Left kidney (tissue), 8 donors: ENCODE measurements around the gene PNMT. TPM values are rescaled to one million over a fixed set of nuclear protein-coding genes. Genes with fewer than 3 reads are reported as not detected.

Source experiments
- DNase-seq: peaks from one replicate; pipeline ENCODE4 v3.0.0-alpha.2; 2013
- long read RNA-seq, 8 donors: transcript quantifications; one replicate each; lab custom pipeline, GENCODE V29; 2026
- polyA plus RNA-seq: library from polyadenylated mRNA; unstranded; fragments of 120-200 nt; gene quantifications from one replicate; pipeline ENCODE4 v1.2.1, GENCODE V29; 2013; ENCODE audit not compliant: insufficient read length

The PNMT gene, protein sequence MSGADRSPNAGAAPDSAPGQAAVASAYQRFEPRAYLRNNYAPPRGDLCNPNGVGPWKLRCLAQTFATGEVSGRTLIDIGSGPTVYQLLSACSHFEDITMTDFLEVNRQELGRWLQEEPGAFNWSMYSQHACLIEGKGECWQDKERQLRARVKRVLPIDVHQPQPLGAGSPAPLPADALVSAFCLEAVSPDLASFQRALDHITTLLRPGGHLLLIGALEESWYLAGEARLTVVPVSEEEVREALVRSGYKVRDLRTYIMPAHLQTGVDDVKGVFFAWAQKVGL
- polyA plus RNA-seq: 1.7 TPM
- long read RNA-seq, donor 1, partial matches to known transcripts: 0 of 3 reads
- long read RNA-seq, donor 1, other reads (novel, unspliced or antisense): 0 of 3 reads
- long read RNA-seq, donor 2, partial matches to known transcripts: 0 of 4 reads
- long read RNA-seq, donor 2, other reads (novel, unspliced or antisense): 0 of 4 reads
- long read RNA-seq, donor 3: 0 reads
- long read RNA-seq, donor 4: 0 reads
- long read RNA-seq, donor 5: 0 reads
- long read RNA-seq, donor 6: 0 reads
- long read RNA-seq, donor 7, partial matches to known transcripts: 0 of 1 reads
- long read RNA-seq, donor 7, other reads (novel, unspliced or antisense): 0 of 1 reads
- long read RNA-seq, donor 8, partial matches to known transcripts: 0 of 1 reads
- long read RNA-seq, donor 8, other reads (novel, unspliced or antisense): 0 of 1 reads

DNA sequence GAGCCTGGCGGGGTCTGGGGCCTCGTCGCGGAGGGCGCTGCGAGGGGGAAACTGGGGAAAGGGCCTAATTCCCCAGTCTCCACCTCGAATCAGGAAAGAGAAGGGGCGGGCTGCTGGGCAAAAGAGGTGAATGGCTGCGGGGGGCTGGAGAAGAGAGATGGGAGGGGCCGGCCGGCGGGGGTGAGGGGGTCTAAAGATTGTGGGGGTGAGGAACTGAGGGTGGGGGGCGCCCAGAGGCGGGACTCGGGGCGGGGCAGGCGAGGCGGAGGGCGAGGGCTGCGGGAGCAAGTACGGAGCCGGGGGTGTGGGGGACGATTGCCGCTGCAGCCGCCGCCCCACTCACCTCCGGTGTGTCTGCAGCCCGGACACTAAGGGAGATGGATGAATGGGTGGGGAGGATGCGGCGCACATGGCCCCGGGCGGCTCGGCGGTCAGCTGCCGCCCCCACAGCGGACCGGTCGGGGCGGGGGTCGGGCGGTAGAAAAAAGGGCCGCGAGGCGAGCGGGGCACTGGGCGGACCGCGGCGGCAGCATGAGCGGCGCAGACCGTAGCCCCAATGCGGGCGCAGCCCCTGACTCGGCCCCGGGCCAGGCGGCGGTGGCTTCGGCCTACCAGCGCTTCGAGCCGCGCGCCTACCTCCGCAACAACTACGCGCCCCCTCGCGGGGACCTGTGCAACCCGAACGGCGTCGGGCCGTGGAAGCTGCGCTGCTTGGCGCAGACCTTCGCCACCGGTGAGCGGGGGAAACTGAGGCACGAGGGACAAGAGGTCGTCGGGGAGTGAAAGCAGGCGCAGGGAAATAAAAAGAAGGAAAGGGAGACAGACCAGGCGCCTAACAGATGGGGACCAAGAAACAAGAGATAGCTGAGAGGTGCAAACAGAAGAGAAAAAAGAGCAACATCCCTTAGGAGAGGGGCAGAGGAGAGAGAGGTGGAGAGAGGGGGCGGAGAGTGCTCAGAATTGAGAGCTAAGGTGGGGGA lies at the start of gene PNMT:
Gene PNMT (plus strand): TSS at position 509 of the 980 bp plus-strand sequence. CDS start 23 bp downstream, at position 532.
- peak; percentile 59 for DNase-seq

DNA sequence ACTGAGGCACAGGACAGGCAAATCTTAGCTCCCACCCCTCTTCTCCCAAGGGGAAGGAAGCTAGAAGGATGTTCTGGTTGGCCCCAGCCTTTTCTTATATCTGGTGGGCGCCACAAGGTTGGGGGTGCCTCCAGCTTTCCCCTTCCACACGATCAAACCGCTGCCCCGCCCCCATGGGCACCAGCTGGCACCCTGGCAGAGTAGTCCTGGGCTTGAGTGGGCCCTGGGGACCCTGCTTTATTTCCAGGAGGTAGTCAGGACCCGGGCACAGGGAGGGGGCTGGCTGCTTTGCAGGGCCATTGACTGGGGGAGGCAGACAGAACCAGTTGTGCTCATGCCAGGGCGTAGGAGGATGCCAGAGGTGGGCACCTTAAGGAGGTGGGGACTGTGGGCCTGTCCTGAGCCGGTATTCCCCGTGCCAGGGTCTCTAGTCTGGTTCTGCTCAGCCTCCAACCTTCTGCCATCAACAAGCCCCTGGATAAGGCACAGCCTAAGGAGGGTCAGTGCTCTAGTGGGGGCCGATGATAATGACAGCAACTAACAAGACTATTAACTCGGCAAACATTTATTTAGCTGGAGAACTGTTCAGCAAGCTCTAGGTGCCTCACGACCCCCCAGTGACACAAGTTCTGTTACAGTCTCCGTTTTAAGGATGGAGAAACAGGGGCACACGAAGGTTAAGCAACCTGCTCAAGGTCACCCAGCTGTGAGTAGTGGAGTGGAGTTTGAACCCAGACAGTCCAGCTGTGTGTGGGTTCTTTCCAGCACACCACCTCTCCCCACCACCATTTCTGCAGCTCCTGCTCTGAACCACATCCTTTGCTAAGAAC lies 49.1 kb upstream of the PNMT start:
- no peak for DNase-seq

- no peak for DNase-seq
Observed at GRCh38 chr17:39619786-39620101, 48.5 kb upstream of the PNMT start.

DNA sequence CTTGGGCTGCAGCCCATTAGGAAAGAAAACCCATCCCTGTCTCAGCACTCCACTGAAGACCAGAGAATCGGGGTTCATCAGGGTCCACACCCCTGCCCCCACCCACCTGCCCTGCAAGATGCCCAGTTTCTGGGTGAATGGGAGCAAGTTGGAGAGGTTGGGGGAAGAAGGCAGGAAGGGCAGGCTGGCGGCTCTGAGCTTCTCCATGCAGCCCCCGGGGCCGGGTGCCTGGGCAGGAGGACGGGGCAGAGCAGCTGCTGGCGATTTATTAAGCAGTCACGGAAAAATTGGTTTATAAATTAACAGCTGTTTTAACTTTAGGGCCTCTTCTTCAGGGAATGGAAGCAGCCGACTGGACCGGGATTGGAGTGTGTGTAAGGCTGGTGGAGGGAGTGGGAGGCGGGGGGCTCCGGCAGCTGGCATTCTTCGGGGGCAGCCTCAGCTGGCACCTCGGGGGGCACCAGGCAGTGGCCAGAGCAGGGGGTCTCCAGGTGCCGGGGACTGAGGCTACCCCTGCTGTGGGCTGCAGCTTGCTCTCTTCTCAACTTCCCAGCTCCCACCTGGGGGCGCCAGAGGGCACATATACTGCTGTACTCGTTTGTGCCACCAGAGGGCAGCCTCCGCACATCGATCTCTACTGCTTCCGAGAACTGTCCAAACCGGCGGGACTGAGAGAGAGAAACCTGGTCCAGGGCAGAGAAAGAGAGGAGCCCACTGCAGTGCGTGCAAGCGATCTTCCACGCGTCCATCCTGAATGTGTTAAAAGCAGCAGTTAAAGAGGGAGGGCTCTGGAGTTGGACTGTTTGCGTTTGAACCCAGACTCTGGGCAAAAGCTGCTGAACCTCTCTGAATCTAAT lies 46.5 kb upstream of the PNMT start:
- DNase-seq: peak; percentile 85

- no peak for DNase-seq
Observed at GRCh38 chr17:39622380-39623006, 45.8 kb upstream of the PNMT start.

- no peak for DNase-seq
Observed at GRCh38 chr17:39623356-39623950, 44.8 kb upstream of the PNMT start.

- DNase-seq: no peak
Observed at GRCh38 chr17:39624313-39624712, 43.9 kb upstream of the PNMT start.

- no peak for DNase-seq
Observed at GRCh38 chr17:39625198-39625785, 43.0 kb upstream of the PNMT start.

DNA sequence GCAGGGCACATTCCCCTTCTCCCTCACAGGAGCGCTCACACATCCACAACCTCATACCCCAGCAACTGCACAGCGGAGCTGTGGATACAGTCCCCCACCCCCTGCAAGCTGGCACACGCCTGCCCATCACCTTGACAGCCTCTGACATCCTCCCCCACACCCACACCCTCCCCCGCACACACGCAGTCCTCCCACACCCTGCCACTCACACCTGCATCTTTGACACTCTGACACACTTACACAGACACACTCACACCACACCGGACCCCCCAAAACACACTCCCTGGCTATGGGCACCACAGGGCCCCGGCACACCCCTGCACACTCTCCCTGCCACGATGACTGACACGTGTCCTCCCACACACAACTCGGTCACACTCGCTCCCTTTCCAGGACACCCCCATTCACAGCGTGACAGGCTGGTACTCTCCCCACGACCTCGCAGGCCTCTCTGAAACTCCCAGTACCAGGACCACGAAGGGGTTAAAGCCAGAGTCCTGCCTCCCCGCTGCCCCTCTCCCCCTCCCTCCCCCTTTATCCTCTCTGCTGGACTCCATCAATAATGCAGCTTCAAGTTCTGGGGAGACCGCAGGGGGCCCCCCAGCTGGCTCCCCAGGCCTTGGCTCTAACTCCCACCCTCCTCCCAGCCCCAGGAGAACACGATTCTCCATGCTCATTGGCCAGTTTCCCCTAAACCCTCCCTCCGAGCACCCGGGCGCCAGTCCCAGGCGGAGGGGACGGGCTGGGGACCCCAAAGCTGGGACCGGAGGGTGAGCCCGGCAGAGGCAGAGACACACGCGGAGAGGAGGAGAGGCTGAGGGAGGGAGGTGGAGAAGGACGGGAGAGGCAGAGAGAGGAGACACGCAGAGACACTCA lies 41.8 kb upstream of the PNMT start, which contains the start of gene PPP1R1B:
Gene PPP1R1B (plus strand): TSS at position 782 of the 876 bp plus-strand sequence. CDS start 441 bp downstream, outside the sequence.
- DNase-seq: no peak

GRCh38 chr17:39627047-39627711 lies 41.1 kb upstream of the PNMT start:
- DNase-seq: no peak

GRCh38 chr17:39627712-39628516 lies 40.3 kb upstream of the PNMT start:
- no peak for DNase-seq

DNA sequence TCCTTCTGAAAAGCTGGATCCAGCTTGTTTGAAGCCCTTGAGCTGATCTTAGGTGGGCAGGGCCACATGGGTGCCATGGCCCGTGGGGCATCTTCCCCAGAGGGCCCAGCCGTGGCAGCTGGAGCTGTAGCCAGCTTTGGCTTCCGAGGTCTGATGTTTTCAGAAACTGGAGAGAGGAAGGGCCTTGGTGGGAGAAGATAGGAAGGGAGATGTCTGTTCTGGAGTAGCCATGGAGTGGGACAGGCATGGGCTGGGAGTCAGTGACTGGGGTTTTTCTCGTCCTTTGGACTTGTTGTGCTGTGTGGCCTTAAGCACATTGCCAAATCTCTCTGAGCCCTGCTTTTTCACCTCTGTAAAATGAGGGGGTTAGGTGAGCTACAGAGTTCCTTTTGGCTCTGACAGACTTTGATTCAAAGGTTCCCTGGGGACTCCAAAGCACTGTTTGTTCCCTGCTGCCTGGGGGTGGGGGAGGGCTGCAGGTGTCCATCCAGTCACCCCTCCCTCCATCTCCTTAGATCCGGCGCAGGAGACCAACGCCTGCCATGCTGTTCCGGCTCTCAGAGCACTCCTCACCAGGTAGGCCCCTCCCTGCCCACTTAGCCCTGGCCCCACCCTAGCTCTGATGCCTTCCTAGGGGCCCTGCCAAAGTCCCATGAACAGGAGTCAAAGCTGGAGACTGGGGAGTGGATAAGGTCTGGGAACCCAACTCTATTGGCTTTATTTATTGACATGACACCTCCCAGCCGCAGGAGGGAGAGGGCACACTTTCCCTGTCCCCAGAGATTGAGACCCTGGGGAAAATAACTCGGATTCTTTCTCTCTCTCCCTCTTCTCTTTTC lies 39.4 kb upstream of the PNMT start:
- DNase-seq: no peak

GRCh38 chr17:39629494-39629880 lies 38.8 kb upstream of the PNMT start:
- DNase-seq: no peak

- no peak for DNase-seq
Observed at GRCh38 chr17:39629898-39630297, 38.4 kb upstream of the PNMT start.

DNA sequence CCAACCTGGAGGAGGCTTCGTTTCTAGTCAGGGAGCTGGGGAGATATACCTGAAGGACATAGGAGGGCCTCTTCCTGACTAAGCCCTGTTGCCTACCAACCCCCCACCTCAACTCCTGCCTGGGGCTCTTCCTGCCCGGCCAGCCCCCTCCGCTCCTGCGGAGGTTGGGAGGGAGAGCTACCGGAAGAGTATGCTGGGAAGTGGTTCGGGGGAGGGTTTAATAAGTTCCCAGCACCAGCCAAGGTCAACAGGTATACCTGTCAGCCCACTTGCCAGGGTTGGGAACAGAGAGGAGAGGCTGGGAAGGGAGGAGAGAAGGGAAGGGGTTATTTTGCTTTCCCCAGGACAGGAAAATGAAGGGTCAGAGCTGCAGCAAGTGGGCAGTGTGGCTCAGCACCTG lies 36.9 kb upstream of the PNMT start:
- DNase-seq: no peak
